HG02571 (cell line): ENCODE data around the gene BICRAL.
"Not testable (repeated sequence)": the region's sequence is repeated elsewhere in the genome, so short reads cannot be mapped to it uniquely, and the experiment has no call there.

Source experiments
- ATAC-seq: cut with Tn5 transposase; IDR thresholded peaks from one replicate; pipeline ENCODE4 v1.9.1; 2021; ENCODE audit warnings: mild to moderate bottlenecking, moderate library complexity; ENCODE audit not compliant: unreplicated experiment

Gene BICRAL, protein sequence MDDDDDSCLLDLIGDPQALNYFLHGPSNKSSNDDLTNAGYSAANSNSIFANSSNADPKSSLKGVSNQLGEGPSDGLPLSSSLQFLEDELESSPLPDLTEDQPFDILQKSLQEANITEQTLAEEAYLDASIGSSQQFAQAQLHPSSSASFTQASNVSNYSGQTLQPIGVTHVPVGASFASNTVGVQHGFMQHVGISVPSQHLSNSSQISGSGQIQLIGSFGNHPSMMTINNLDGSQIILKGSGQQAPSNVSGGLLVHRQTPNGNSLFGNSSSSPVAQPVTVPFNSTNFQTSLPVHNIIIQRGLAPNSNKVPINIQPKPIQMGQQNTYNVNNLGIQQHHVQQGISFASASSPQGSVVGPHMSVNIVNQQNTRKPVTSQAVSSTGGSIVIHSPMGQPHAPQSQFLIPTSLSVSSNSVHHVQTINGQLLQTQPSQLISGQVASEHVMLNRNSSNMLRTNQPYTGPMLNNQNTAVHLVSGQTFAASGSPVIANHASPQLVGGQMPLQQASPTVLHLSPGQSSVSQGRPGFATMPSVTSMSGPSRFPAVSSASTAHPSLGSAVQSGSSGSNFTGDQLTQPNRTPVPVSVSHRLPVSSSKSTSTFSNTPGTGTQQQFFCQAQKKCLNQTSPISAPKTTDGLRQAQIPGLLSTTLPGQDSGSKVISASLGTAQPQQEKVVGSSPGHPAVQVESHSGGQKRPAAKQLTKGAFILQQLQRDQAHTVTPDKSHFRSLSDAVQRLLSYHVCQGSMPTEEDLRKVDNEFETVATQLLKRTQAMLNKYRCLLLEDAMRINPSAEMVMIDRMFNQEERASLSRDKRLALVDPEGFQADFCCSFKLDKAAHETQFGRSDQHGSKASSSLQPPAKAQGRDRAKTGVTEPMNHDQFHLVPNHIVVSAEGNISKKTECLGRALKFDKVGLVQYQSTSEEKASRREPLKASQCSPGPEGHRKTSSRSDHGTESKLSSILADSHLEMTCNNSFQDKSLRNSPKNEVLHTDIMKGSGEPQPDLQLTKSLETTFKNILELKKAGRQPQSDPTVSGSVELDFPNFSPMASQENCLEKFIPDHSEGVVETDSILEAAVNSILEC

DNA sequence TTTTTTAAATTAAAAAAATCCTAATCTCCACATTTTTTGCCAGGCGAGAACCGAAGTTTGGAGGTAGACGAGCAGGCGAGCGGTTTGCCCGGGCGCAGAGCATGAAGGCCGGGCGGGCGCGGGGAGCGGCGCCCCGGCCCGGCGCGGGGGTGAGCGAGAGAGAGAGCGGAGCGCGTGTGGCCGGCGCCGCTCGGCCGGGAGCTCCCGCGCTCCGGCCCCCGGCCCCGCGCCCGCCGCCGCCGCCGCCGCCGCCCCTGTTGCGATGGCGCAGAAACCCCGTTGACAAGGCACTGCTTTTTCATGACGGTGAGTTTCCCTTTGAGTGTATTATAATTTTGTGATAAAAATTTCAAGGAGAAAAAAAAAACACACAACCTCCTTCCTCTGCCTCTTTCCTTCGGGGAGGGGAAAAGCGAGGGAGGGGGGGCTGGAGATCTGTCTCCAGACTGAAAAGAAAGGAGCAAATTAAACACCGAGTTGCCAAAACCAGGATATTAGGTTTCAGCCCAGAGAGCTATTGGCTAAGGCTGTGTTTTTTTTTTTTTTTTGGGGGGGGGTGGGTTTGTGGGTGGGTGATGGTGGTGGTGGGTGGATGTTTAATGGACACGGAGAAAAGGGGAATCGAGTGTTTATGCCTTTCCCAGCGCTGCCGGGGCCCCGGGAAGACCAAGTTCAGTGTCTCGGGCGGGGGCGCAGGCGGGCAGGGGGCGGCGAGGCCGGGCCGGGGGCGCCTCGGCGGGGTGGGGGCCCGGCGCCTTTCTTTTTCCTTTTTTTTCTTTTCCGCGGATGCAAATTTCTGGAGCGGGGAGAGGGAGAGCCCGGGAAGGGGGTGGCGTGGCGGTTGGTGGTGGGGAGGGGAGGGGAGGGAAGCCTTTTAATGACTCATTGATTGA, at the start of gene BICRAL:
TSS of gene BICRAL (plus strand) at position 257 of the 893 bp plus-strand sequence. CDS start 39,971 bp downstream, outside the sequence.
- no peak for ATAC-seq

DNA sequence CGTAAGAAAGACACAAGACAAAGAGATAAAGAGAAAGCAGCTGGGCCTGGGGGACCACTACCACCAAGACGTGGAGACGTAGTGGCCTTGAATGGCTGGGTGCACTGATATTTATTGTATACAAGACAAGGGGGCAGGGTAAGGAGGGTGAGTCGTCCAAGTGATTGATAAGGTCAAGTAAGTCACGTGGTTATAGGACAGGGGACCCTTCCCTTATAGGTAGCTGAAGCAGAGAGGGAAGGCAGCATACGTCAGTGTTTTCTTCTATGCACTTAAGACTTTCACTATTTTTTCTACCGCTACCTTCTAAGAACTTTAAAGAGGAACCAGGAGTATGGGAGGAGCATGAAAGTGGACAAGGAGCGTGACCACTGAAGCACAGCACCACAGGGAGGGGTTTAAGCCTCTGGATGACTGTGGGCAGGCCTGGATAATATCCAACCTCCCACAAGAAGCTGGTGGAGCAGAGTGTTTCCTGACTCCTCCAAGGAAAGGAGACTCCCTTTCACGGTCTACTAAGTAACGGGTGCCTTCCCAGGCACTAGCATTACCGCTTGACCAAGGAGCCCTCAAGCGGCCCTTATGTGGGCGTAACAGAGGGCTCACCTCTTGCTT, 47.9 kb upstream of the BICRAL start:
- ATAC-seq: not testable (repeated sequence)

- no peak for ATAC-seq
Measured at GRCh38 chr6:42735976-42736375, 45.9 kb upstream of the BICRAL start.

DNA sequence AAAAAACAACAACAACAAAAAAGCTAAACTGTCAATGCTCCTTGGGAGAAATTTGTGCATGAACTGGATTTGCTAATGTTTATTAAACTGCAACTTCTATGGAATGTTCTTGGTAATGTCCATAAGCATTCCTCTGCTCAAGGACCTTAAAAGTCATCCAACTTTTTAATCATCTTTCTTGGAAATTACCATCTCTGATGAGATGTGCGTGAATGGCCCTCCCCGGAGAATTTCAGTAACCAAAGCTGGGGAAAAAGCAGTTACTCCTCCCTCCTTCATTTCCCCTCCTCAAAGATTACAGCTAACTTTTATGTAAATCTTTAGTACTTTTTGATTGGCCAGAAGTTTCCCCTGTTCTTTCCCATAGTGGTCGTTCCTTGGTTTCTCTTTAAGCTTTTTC, 41.1 kb upstream of the BICRAL start:
- ATAC-seq: no peak

GRCh38 chr6:42742116-42742894, 39.5 kb upstream of the BICRAL start:
- ATAC-seq: no peak

- no peak for ATAC-seq
Measured at GRCh38 chr6:42744351-42744893, 37.4 kb upstream of the BICRAL start.

DNA sequence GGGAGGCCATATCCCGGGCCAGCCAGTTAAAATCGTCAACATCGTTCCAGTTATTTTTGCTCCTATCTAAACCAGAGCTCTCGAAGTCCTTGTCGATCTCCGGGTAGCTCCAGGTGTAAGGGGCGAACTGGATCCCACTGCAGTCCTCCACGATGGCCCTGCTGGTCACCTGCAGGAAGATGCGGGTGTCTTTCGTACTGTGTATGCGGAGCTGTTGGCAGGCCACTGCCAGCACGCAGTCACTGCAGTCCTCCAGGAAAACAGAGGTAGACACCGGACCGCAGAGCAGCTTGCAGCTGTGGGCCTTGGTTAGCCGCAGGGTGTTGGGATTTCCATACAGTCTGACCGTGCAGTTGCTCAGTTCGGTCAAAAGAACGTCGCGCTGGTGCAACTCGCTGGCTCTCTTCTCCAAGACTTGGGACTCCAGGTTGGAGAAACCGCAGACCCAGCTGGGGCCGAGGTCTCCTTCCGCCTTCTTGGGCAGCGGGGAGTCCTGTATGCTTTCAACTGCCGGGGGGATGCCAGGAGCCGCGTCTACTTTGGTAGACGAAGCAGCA, 36.7 kb upstream of the BICRAL start:
- no peak for ATAC-seq

DNA sequence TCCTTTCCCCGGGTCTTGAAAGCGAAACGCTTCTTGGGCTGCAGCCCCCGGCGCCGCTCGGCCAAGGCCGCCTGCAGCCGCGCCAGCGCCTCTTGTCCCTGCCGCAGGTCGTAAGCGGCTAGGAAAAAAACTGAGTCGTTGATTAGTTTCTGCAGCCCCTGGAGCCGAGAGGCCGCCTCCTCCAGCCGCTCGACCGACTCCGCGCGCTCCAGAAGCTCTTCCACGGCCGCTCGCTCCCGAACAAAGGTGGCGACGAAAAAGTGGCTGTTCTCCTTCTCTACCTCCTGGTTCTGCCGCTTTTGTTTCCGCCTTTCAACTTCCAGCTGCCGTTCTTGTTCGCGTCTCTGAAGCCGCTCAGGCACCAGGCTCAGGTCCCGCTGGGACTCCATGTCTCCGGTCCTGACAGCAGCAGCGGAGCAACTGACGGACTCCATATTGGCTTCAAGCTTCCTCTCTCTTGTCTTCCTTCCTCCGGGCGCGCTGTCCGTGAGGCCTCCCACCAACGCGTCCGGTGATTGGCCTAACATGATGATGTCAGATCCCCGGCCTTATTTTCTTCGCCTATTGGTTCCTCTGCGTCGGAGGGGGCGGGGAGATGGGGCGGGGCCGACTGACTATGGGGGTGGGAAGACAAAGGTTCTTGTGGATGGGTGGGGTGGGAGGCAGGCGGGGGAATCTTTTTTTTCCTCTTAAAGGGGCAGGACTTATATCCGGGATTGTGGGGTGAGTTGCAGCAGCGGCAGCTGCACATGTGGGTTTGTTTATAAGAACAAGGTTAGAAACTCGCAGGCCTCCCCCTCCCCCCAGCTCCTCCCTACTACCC, 36.0 kb upstream of the BICRAL start, which contains the start of gene TBCC:
TSS of gene TBCC (minus strand) at position 464 of the 823 bp plus-strand sequence. CDS start at position 434, 30 bp downstream.
- peak; percentile 76 for ATAC-seq

- ATAC-seq: peak; percentile 46
Measured at GRCh38 chr6:42746463-42747391, 35.1 kb upstream of the BICRAL start.

GRCh38 chr6:42748203-42748898, 33.5 kb upstream of the BICRAL start:
- ATAC-seq: no peak

GRCh38 chr6:42751055-42751454, 30.8 kb upstream of the BICRAL start:
- no peak for ATAC-seq

DNA sequence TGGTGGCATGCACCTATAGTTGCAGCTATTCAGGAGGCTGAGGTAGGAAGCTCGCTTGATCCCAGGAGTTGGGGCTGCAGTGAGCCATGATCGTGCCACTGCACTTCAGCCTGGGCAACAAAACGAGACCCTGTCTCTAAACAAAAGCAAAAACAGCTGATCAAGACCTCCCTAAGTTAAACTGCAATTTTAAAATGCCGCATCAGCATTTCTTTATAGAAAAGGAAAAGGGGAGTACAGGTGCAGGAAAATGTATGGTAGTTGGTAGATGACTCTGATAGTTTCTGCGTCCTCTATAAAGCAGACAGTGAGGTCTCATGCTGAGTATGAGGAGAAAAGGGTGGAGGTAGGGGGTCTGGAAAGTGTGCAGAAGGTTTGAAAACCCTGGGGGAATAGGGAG, 27.1 kb upstream of the BICRAL start:
- no peak for ATAC-seq

DNA sequence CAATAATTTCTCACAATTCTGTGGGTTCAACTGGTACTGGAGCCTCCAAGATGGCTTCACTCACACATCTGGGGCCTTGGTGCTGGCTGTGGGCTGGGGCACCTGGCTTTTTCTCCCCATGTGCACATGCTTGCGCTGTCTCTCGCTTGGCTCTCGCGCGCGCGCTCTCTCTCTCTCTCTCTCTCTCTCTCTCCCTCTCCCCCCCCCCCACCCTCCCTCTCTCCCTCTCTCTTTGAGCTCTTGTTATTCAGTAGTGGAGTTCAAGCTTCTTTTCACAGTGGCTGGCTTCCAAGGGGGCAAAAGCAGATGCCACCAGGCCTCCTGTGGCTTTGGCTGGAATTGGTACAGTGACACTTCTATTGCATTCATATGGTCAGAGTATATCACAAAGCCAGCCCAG, 25.1 kb upstream of the BICRAL start:
- ATAC-seq: no peak

GRCh38 chr6:42758756-42759430, 23.0 kb upstream of the BICRAL start:
- no peak for ATAC-seq

- no peak for ATAC-seq
Measured at GRCh38 chr6:42761287-42762067, 20.4 kb upstream of the BICRAL start.
